GM12878 (cell line): ENCODE measurements around the gene PNISR. TPM values are rescaled to one million over a fixed set of nuclear protein-coding genes. Genes with fewer than 3 reads are reported as not detected.

Experiments
- ATAC-seq: fragments of 200-7000 bp; cut with Tn5 transposase; 3 replicates; pipeline ENCODE4 v1.9.1; 2020; ENCODE audit warnings: mild to moderate bottlenecking, moderate library complexity
- BruUV-seq: library from RNA; stranded (reverse); fragments of 400-500 nt; replicated peaks from 2 replicates; lab custom pipeline; 2021; lab: Mats Ljungman, UMichigan
- CTCF ChIA-PET: fragments of 300-600 bp; sonication (Branson Sonifier 250); formaldehyde crosslinking; extraction: SDS; loops from one replicate; lab custom pipeline; 2021; ENCODE audit warnings: inconsistent platforms; lab: Yijun Ruan, JAX
- POLR2A ChIA-PET: fragments of 350-600 bp; formaldehyde crosslinking; extraction: SDS; loops from one replicate; lab custom pipeline; 2021; ENCODE audit warnings: inconsistent platforms; lab: Charles Lee
- RAD21 ChIA-PET: fragments of 300-600 bp; sonication (Branson Sonifier 250); formaldehyde crosslinking; loops from one replicate; lab custom pipeline; 2023; ENCODE audit warnings: antibody characterized with exemption; ENCODE audit not compliant: unreplicated experiment; lab: Charles Lee
- SMC1A ChIA-PET: fragments of 300-600 bp; sonication (Branson Sonifier 250); formaldehyde crosslinking; loops from one replicate; lab custom pipeline; 2023; ENCODE audit not compliant: unreplicated experiment, uncharacterized antibody; lab: Charles Lee
- DNase-seq: peaks from one replicate; pipeline ENCODE4 v3.0.0-alpha.2; 2011; ENCODE audit warnings: low read depth, low spot score
- FAIRE-seq: peaks from 3 replicates; lab custom pipeline; 2011; peaks lifted over from hg19 to GRCh38; lab: Jason Lieb, UNC
- H2AFZ ChIP-seq: 2 replicates; pipeline ENCODE4 v1.6.0; 2011; ENCODE audit warnings: low read depth, low read length, control low read depth; ENCODE audit not compliant: control insufficient read depth
- H3K27ac ChIP-seq: 2 replicates; pipeline ENCODE4 v1.5.1; 2011; ENCODE audit warnings: control low read depth; ENCODE audit not compliant: control insufficient read depth, insufficient read depth
- H3K27me3 ChIP-seq, 2 experiments: replicated peaks in 1 of 2; 2 replicates each; pipeline versions ENCODE4 v1.6.0 to v1.6.1; 2011; ENCODE audit warnings: low read length in 1 of 2; ENCODE audit not compliant: control insufficient read depth in 2 of 2, insufficient read depth in 2 of 2
- H3K36me3 ChIP-seq, 2 experiments: 2 replicates each; pipeline ENCODE4 v1.5.1; 2011; ENCODE audit warnings: low read length in 1 of 2; ENCODE audit not compliant: control insufficient read depth in 2 of 2, insufficient read depth in 2 of 2
- H3K4me1 ChIP-seq: 2 replicates; pipeline ENCODE4 v1.6.1; 2011; ENCODE audit warnings: mild to moderate bottlenecking, low read length, moderate library complexity, mixed read lengths; ENCODE audit not compliant: control insufficient read depth, insufficient read depth
- H3K4me2 ChIP-seq: 2 replicates; pipeline ENCODE4 v1.6.0; 2011; ENCODE audit warnings: control low read depth; ENCODE audit not compliant: control insufficient read depth, insufficient read depth
- H3K4me3 ChIP-seq: fragments of 200-600 bp; sonication (generic); 2 replicates; pipeline ENCODE4 v1.5.1; 2016
- H3K79me2 ChIP-seq: 2 replicates; pipeline ENCODE4 v1.6.0; 2011; ENCODE audit warnings: low read length; ENCODE audit not compliant: control insufficient read depth, insufficient read depth
- H3K9ac ChIP-seq: 2 replicates; pipeline ENCODE4 v1.8.0; 2011; ENCODE audit warnings: low read length, control low read depth, mixed read lengths; ENCODE audit not compliant: control insufficient read depth, insufficient read depth
- H3K9me3 ChIP-seq: replicated peaks from 3 replicates; pipeline ENCODE4 v1.5.1; 2011; ENCODE audit warnings: mild to moderate bottlenecking, low read length; ENCODE audit not compliant: control insufficient read depth, insufficient read depth
- H4K20me1 ChIP-seq: 2 replicates; pipeline ENCODE4 v1.6.0; 2011; ENCODE audit not compliant: control insufficient read depth, insufficient read depth
- BHLHE40 ChIP-seq, 2 experiments: fragments of 450-650 bp in 1 of 2; IDR thresholded peaks; 2 replicates each; pipeline ENCODE4 v1.6.1; 2011 to 2017; ENCODE audit warnings: low read depth in 2 of 2, borderline replicate concordance in 1 of 2, improper control_type of control experiment in 1 of 2, low read length in 1 of 2, mild to moderate bottlenecking in 1 of 2
- EP300 ChIP-seq, 2 experiments: fragments of 150-350 bp in 1 of 2; IDR thresholded peaks; 2 replicates each; pipeline ENCODE4 v1.6.1; 2011 to 2012; ENCODE audit warnings: low read depth in 2 of 2, low read length in 2 of 2, borderline replicate concordance in 1 of 2, improper control_type of control experiment in 1 of 2, inconsistent platforms in 1 of 2; ENCODE audit not compliant: control insufficient read depth in 1 of 2
- FOXK2 ChIP-seq: fragments of 450-650 bp; IDR thresholded peaks from 2 replicates; pipeline ENCODE4 v1.6.1; 2017; ENCODE audit warnings: mild to moderate bottlenecking, moderate library complexity
- HDGF ChIP-seq: fragments of 450-650 bp; IDR thresholded peaks from 2 replicates; pipeline ENCODE4 v1.6.1; 2016; ENCODE audit warnings: antibody characterized with exemption
- IRF3 ChIP-seq: fragments of 450-650 bp; IDR thresholded peaks from 2 replicates; pipeline ENCODE4 v1.6.1; 2014; ENCODE audit warnings: mild to moderate bottlenecking
- IRF4 ChIP-seq: IDR thresholded peaks from 2 replicates; pipeline ENCODE4 v1.6.1; 2011; ENCODE audit warnings: low read depth, low read length
- KLF5 ChIP-seq: fragments of 450-650 bp; IDR thresholded peaks from 2 replicates; pipeline ENCODE4 v1.6.1; 2014; ENCODE audit warnings: mild to moderate bottlenecking; ENCODE audit not compliant: partially characterized antibody
- MEF2A ChIP-seq: IDR thresholded peaks from 2 replicates; pipeline ENCODE4 v1.6.1; 2011; ENCODE audit warnings: low read depth, mild to moderate bottlenecking, low read length, moderate library complexity; ENCODE audit not compliant: insufficient read depth
- NBN ChIP-seq: fragments of 450-650 bp; IDR thresholded peaks from 2 replicates; pipeline ENCODE4 v1.6.1; 2016
- NR2C2 ChIP-seq: IDR thresholded peaks from 2 replicates; pipeline ENCODE4 v1.6.1; 2011; ENCODE audit warnings: borderline replicate concordance, low read depth; ENCODE audit not compliant: control insufficient read depth, insufficient read length
- PAX8 ChIP-seq: fragments of 450-650 bp; IDR thresholded peaks from 2 replicates; pipeline ENCODE4 v1.6.1; 2017; ENCODE audit warnings: mild to moderate bottlenecking, moderate library complexity
- SREBF2 ChIP-seq: IDR thresholded peaks from 2 replicates; pipeline ENCODE4 v1.6.1; 2012; ENCODE audit warnings: mild to moderate bottlenecking, low read length
- WGBS: methylation state at CpG from one replicate; pipeline ENCODE4 v1.1.6; 2016; ENCODE audit warnings: low lambda C conversion rate; ENCODE audit not compliant: insufficient replicate concordance, insufficient coverage; ENCODE audit errors: missing lambda C conversion rate; 5-methylcytosine and 5-hydroxymethylcytosine counted together
- in situ Hi-C: fragments of 300-500 bp; cut with MboI; formaldehyde crosslinking; loops from 9 replicates; pipeline ENCODE4 v1.14.3; 2018; ENCODE audit warnings: mixed read lengths
- intact Hi-C: fragments of 100-400 bp; cut with micrococcal nuclease; formaldehyde crosslinking; loops from one replicate; pipeline ENCODE4 v1.14.2; 2022; ENCODE audit not compliant: unreplicated experiment
- polyA plus RNA-seq, 11 experiments: library from polyadenylated mRNA; depleted of rRNA in 4 of 11; unstranded in 6 of 11; stranded (reverse) in 5 of 11; fragments of >200 nt; fragmentation: Nextera tagmentation in 4 of 11; fragmentation: Illumina TruSeq in 1 of 11; extraction: Ambion mirVana in 4 of 11; extraction: Trizol in 1 of 11; gene quantifications; 1 replicate in 1 of 11; 2 replicates in 10 of 11; pipeline versions ENCODE4 v1.2.1 to v1.2.3, GENCODE V29; 2011 to 2016; ENCODE audit warnings: inconsistent platforms in 2 of 11, missing spikeins in 2 of 11, low read depth in 1 of 11
- total RNA-seq, 4 experiments: library from RNA; depleted of rRNA in 3 of 4; stranded (reverse); fragments of >200 nt in 3 of 4; fragmentation: Illumina TruSeq in 1 of 4; extraction: Trizol in 1 of 4; gene quantifications; 2 replicates each; pipeline versions ENCODE4 v1.2.1 to v1.2.3, GENCODE V29; 2013 to 2021
- TF ChIP-seq, protein P1 (sequence below): fragments of 450-650 bp; formaldehyde crosslinking; IDR thresholded peaks from 2 replicates; pipeline ENCODE4 v1.4.0; 2022; ENCODE audit warnings: mild to moderate bottlenecking, moderate library complexity

PNISR gene
- total and polyA plus RNA-seq, 10 of the 15 experiments (the other 5 are each of a cell fraction or from before 2014, with no cell fraction given) = 79.1 to 180 (median 105) TPM

- TF ChIP-seq, protein P1, sequence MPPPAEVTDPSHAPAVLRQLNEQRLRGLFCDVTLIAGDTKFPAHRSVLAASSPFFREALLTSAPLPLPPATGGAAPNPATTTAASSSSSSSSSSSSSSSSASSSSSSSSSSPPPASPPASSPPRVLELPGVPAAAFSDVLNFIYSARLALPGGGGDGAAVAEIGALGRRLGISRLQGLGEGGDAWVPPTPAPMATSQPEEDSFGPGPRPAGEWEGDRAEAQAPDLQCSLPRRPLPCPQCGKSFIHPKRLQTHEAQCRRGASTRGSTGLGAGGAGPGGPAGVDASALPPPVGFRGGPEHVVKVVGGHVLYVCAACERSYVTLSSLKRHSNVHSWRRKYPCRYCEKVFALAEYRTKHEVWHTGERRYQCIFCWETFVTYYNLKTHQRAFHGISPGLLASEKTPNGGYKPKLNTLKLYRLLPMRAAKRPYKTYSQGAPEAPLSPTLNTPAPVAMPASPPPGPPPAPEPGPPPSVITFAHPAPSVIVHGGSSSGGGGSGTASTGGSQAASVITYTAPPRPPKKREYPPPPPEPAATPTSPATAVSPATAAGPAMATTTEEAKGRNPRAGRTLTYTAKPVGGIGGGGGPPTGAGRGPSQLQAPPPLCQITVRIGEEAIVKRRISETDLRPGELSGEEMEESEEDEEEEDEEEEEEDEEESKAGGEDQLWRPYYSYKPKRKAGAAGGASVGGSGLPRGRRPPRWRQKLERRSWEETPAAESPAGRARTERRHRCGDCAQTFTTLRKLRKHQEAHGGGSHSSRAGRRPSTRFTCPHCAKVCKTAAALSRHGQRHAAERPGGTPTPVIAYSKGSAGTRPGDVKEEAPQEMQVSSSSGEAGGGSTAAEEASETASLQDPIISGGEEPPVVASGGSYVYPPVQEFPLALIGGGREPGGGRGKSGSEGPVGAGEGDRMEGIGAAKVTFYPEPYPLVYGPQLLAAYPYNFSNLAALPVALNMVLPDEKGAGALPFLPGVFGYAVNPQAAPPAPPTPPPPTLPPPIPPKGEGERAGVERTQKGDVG (CRISPR knock-in tag) = no peak
- no peak for TF ChIP-seq FOXK2
- TF ChIP-seq EP300 (IDR thresholded peaks at IDR 0.05; ENCODE audit: borderline replicate concordance in 1 of 2, control insufficient read depth in 1 of 2, low read depth in 2 of 2, low read length in 2 of 2) = peak in 1 of 2 experiments; percentile 13; a peak in 1 of 4 replicates
- TF ChIP-seq PAX8 = no peak
- no peak for TF ChIP-seq MEF2A
- peak; percentile 81 for TF ChIP-seq NBN
- TF ChIP-seq, all 136 proteins: peak for 36
Measured at GRCh38 chr6:99425647-99426450, 741 bp upstream of the PNISR start (continued).

DNA sequence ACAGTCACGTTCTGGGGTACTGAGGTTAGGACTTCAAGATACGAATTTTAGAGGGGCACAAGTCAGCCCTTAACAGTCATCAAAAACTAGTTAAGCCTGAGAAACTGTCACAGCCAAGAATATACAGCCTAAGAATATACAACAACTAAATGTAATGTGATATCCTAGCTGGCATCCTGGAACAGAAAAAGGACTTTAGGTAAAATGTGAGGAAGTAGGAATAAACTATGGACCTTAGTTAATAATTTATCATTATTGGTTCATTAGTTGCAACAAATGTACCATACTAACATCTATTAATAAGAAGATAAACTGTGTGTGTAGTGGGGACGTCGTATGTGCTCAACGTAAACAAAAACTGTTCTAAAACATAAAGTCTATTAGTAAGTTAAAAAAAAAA, 1.1 kb downstream of the PNISR start:
- TF ChIP-seq BHLHE40 (IDR thresholded peaks at IDR 0.05; ENCODE audit: borderline replicate concordance in 1 of 2, low read depth in 2 of 2, low read length in 1 of 2) = no peak
- no peak for TF ChIP-seq SREBF2
- no peak for TF ChIP-seq HDGF
- TF ChIP-seq IRF4 = no peak
- no peak for TF ChIP-seq NR2C2
- TF ChIP-seq IRF3 = no peak
- no peak for TF ChIP-seq KLF5
- Histone ChIP-seq H3K9me3 (no peaks in the 10 kb centered on the region), H3K27ac (peak overlapping the region; percentile 95; the same call in 1 of the 2 replicates), H3K4me3 (peak overlapping the region; percentile 94), H3K79me2 (peaks cover 76% of the 10 kb centered on the region), H3K9ac (peak overlapping the region; percentile 94), H4K20me1 (no peaks in the 10 kb centered on the region), H3K27me3 (no peaks in the 10 kb centered on the region), H3K36me3 (peaks cover 0 to 7% of the 10 kb centered on the region in 2 experiments; a peak in 2 of 4 replicates), H2AFZ (no peak overlapping the region), H3K4me1 (peaks cover 15% of the 10 kb centered on the region), H3K4me2 (peak overlapping the region; percentile 79)
- CTCF ChIA-PET = interaction anchor here (0.9 to 5.1 kb wide), 8 partner anchors 11 to 96 kb away, joined by 3 to 61 read pairs (median 5); no protein-coding TSS in a partner anchor
- ATAC-seq = no peak
- SMC1A ChIA-PET = interaction anchor here (0.6 to 3.1 kb wide), 7 partner anchors 10 to 96 kb away, joined by 3 to 46 read pairs (median 3); partner anchors contain the start of gene COQ3
- FAIRE-seq = no peak
- POLR2A ChIA-PET = interaction anchor here (0.6 to 2.1 kb wide), 8 partner anchors 9 to 144 kb away, joined by 3 to 7 read pairs (median 4); partner anchors contain the start of genes CCNC and COQ3
- WGBS = 77% methylated on average over 5 of the region's 5 CpGs
- in situ Hi-C loops (no loop called here), intact Hi-C loops (loop anchor here (2.0 kb wide), 2 partner anchors 97 to 145 kb away; partner anchors contain the start of gene CCNC)
- BruUV-seq = no TSS peak
- DNase-seq = no peak
- RAD21 ChIA-PET = interaction anchor here (1.0 to 3.2 kb wide), 4 partner anchors 37 to 445 kb away, joined by 3 to 36 read pairs (median 6); no protein-coding TSS in a partner anchor
